ENCODE data around the gene SLC2A9.

The SLC2A9 gene

GRCh38 chr4:9963328-9963727 lies 58.0 kb downstream of the SLC2A9 start:
- DNase-seq: no peak

GRCh38 chr4:9962611-9963314 lies 58.5 kb downstream of the SLC2A9 start:
- no peak for DNase-seq

- no peak for DNase-seq
Observed at GRCh38 chr4:9954468-9954867, 66.8 kb downstream of the SLC2A9 start.

GRCh38 chr4:9953089-9953488 lies 68.2 kb downstream of the SLC2A9 start:
- DNase-seq: no peak

- no peak for DNase-seq
Observed at GRCh38 chr4:9952415-9952950, 68.8 kb downstream of the SLC2A9 start.

DNA sequence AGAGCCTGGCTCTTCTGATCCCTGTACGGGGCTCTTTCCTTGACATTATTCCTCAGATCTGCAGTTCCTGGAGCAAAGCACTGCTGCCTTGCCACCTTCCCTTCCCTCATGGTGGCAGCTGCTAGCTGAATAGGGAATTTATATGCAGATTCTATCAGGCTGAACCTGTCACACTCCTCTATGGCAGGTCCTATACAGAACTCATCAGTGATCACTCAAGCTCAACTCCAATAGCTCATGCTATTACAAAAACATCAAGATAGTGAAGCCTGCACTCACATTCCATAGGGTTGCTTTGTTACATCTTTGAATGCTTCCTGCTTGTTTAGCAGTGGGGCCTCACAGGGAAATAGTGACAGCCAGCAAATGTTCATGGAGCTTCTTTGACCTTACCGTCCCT lies 71.7 kb downstream of the SLC2A9 start:
- no peak for DNase-seq

DNA sequence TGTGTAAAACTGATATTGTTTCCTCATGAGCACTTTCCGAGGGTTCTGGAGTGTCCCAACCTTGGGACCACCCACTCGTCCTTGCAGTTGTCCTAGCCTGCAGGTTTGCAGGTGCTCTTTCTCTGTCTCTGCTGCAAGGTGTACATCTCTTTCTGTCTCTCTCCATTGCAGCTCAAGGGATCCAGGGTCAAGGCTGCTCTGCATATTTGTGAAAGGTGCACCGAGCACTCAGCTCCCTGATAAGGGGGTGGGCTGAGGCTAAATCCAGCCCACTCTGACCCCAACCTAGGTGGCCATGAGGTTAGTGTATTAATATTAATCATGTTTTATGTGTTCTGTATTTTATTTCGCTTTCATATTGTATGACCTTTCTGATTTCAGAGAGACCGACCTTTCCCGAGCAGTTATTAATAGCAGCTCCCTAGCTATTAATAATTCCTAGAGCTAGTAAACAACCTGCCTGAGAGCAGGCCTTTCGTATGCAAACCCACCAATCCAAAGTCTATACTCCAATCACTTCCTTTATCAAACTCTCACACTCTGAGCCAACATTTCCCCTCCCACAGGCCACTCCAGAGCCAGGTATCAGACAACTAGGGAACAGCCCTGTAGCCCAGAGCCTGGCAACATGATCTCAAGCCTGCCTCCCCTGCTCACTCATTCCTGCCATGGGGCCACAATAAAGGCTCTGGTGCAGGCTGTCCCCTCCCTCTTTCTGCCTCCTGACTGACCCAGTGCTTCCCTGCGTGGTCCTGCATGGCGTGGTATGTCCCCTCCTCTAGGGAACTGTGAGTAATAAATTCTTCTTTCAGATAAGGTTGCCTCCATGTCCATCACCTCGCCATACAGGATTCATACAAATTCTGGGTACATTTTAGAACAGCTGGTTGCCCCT lies 73.9 kb downstream of the SLC2A9 start:
- DNase-seq: no peak

DNA sequence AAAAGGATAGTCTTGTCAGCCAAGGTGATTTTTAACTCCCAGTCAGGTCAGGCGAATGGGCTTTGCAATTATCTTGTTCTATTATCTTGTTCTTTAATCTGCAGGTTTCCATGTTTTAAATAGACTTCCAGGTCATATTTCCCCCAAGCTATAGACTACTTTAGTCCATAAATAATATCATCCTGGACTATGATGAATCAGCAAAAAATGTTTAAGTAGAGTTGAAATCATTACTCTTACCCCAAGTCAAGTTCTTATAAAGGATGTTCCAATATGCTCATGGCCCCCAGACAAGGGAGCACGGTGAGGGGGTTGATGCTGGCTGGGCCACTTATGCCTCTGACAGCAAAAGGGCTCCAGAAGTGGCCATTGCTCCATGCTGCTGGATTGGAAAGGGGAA lies 75.1 kb downstream of the SLC2A9 start:
- DNase-seq: no peak

DNA sequence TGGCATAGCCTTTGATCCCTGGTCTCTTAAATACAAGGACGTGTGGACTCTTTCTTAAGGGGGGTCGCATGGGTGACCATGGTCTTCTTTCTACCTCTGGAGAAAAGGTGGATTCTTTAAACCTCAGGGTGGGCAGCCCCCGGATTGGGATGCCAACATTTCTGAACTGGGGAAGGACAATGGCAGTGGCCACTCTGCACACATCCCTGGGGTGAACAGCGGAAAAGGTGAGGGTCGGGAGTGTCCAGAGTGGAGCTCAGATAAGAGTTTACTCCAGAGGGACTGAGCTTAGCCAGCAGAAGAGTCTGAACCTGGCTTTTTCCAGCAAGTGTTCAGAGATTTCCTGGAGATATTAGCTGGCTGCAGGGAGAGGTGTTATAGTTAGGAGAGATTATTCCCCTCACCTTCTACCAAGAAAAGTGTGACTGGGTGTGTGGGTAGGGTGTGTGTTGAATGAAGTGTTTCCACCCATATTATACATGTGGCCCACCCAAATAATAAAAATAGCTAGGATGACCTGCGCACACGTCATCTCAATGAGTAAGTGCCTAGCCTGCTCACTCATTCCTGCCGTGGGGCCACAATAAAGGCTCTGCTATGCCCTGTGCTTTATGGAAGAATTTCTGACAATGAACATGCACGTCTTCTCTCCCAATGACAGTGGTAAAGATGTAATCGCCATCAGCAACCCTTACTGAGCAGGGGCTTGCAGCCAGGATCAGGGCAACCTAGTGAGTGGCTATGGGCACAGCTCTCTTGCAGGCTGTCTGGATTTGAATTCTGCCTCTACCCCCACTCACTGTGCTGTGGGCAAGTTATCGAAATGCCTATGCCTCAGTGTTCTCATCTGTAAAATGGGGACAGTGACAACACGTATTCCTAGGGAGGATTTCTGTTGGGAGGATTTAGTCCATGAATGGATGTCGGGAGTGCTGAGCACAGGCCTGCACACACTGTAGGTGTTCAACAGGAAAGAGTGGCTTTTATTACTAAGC lies 76.6 kb downstream of the SLC2A9 start:
- DNase-seq: no peak

GRCh38 chr4:9943761-9944160 lies 77.5 kb downstream of the SLC2A9 start:
- DNase-seq: no peak

- DNase-seq: no peak
Observed at GRCh38 chr4:9942921-9943600, 78.2 kb downstream of the SLC2A9 start.

- DNase-seq: no peak
Observed at GRCh38 chr4:9942139-9942538, 79.2 kb downstream of the SLC2A9 start.

- DNase-seq: no peak
Observed at GRCh38 chr4:9940041-9940440, 81.3 kb downstream of the SLC2A9 start.

DNA sequence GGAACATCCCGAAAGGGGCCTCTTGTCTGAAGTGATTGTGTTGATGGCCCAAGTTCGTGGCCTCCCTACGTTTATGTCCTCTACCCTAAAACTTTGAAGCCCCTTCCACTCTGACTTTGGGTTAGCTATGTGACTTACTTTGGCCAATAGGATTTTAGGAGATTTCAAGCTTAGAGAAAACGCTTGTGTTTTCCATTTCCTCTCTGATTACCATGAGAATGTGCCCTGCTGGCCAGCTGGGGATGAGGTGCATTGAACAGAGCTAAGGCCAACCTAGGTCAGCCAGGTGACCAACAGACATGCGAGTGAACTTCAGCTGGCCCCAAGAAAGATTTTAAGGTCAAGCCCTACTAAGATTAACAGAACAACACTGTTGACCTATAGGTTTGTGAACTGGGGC lies 82.4 kb downstream of the SLC2A9 start:
- no peak for DNase-seq

DNA sequence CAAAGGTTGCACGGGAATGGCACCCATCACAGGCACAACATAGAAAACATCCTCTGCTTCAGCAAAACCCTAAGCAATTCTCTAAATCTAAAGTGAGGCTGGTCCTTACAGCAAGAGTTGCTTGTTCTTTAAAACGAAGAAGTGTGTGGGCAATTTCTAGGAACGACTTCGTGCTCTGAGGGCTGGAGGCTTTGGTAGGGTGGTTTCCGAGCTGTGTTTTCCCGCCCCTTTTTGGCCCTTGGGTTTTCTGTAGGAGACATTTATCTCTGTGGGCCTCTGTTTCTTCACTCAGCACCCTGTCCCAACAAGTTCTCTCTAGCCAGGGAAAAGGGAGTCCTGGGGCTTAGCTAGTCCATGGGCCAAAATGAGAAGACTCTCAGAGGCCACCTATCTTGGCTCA lies 84.2 kb downstream of the SLC2A9 start:
- no peak for DNase-seq

GRCh38 chr4:9936129-9936644 lies 85.1 kb downstream of the SLC2A9 start:
- no peak for DNase-seq

GRCh38 chr4:9933956-9934355 lies 87.3 kb downstream of the SLC2A9 start:
- no peak for DNase-seq

DNA sequence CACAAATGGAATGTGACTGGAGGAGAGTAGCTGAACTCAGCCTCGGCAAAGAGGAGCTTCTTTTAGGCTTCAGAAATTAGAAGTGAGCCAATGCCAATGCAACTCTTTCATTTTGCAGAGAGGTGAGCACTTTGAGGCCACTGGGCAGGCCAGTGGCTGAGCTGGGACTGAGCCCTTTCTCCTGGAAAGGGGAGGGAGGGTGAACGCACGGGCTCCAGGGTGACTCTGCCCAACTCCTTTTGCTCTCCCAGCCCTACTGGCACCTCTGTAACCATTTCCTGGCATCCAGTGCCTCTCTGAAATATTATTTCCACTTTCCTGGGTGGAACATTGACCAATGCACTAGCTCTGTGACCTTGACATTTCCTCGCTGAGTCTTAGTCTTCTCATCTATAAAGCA lies 88.1 kb downstream of the SLC2A9 start:
- no peak for DNase-seq

- no peak for DNase-seq
Observed at GRCh38 chr4:9932771-9933170, 88.5 kb downstream of the SLC2A9 start.

DNA sequence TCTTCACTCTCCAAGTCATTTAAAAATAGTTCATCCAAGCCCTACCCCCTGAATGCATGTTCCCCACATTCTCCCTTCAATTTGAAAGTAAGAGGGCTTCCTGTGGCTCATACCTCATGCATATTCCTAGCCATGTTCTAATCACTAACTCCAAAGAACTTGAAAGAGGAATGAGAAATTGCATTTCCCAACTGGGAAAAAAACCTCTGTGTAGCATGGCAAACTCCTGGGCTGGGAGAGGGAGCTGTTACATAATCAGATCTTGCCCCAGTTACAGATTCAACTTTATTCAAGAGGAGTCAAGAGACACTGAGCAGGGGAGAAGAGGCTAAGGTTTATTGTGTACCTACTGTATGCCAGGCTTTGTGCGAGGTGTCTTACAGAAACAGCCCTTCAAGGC lies 90.2 kb downstream of the SLC2A9 start:
- DNase-seq: peak in 1 of 51 donors; percentile 22

DNA sequence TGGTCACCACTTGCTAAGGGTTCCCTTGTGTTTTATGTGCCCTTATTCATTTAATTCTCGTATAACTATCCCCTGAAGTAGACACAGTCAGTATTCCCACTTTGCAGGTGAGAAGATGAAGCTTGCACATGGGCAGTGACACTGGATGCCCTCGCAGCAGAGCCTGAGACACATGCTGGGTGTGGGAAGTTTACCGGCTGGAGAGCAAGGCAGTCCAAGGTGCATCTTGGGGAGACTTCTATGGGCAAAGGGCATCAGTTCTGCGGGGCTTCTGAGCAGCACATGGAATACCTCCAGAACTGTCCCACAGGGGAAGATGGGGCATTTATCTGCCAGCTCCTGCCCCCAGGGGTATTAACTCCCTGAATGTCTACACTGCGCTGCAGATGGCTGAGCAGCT lies 92.2 kb downstream of the SLC2A9 start:
- DNase-seq: no peak
